Myometrial cell (primary cell): ENCODE data around the gene DENND5B. TPM values are rescaled to one million over a fixed set of nuclear protein-coding genes. Genes with fewer than 3 reads are reported as not detected.

Experiments used
- total RNA-seq: library from RNA; depleted of rRNA; stranded (reverse); fragments of >200 nt; gene quantifications from 2 replicates; pipeline ENCODE4 v1.2.3, GENCODE V29; 2015

The DENND5B gene
- 2.0 and 3.7 TPM in 2 replicates for total RNA-seq

GRCh38 chr12:31590642-31591379 is at the start of gene DENND5B:
DENND5B (minus strand) TSS chr12:31591136; CDS start chr12:31590832, 304 bp downstream.

Other genes with a start within 250 kb of the DENND5B start
- 1.4 and 2.6 TPM in 2 replicates for gene ETFBKMT, start 68.6 kb upstream of the DENND5B start, total RNA-seq
- 5.8 and 16.7 TPM in 2 replicates for gene AMN1, start 137.9 kb upstream of the DENND5B start, total RNA-seq